Measurements from ENCODE around the gene ZDHHC7. TPM values are rescaled to one million over a fixed set of nuclear protein-coding genes. Genes with fewer than 3 reads are reported as not detected.
A peak's percentile ranks its signal among the peaks of the same experiment; 100 is the strongest.

The ZDHHC7 gene
- total and polyA plus RNA-seq, 2 experiments from 2014 or later: 39.9 to 95.2 TPM

DNA sequence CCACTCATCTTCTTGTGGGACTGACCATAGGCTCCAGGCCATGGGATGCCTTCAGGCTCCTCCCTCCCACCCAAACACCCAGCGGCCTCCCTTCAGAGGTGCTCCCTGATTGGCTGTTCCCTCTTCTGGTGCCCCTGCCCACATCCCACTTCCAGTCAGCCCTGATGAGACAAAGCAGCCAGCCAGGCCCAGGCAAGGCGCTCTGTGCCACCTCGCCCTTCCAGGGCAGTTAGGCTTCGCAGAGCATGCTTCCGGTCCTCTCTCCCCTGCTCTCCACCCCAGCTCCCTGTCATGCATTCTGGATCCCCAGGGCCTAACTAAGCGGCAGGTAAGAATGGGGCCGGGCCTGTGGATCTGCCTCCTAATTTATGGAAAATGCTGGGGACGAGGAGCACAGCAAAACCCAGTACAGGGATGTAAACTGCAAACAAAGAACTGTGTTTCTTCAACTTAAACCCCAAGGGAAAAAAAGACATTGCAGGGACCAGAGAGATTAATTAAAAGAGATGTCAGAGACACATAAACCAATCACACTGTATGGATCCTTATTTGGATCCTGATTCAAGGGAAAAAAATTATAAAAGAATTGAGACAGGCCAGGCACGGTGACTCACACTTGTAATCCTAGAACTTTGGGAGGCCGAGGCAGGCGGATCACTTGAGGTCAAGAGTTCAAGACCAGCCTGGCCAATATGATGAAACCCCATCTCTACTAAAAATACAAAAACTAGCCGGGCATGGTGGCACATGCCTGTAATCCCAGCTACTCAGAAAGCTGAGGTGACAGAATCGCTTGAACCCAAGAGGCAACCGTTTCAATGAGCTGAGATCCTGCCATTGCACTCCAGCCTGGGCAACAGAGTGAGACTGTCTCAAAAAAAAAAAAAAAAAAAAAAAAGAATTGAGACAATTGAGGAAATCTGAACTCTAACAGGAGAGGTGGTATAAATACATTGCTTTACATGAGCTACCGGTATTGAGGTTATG, 26.0 kb downstream of the ZDHHC7 start:
- Histone ChIP-seq H3K27me3 (replicated peaks; ENCODE audit: insufficient read depth) (no peaks in the 10 kb centered on the region), H3K36me3 (ENCODE audit: low read depth) (peaks cover 15% of the 10 kb centered on the region; the same call in 1 of the 2 replicates), H3F3A (ENCODE audit: insufficient read depth) (peaks cover 8% of the 10 kb centered on the region), H3K4me2 (ENCODE audit: unreplicated experiment) (peak overlapping the region; percentile 50), H3K27ac (peak overlapping the region; percentile 80), H3K4me3 (no peak overlapping the region), H3K9me3 (ENCODE audit: low read depth) (no peaks in the 10 kb centered on the region), H3K4me1 (ENCODE audit: insufficient read depth) (peaks cover 16% of the 10 kb centered on the region), H2AFZ (no peak overlapping the region), H4K20me1 (ENCODE audit: insufficient read depth) (no peaks in the 10 kb centered on the region), H3K9me2 (ENCODE audit: insufficient read depth) (no peaks in the 10 kb centered on the region), H3K9ac (peak overlapping the region; percentile 58), H3K79me2 (ENCODE audit: insufficient read depth) (peaks cover 97% of the 10 kb centered on the region)
- WGBS, 2 experiments (ENCODE audit: low coverage in 1 of 2, low lambda C conversion rate in 2 of 2, missing lambda C conversion rate in 2 of 2): 57 to 64% methylated on average over 15 of the region's 15 CpGs
- TF ChIP-seq EZH2 (IDR thresholded peaks at IDR 0.05; ENCODE audit: insufficient read depth, poor library complexity, severe bottlenecking) (no peak), EZH2phosphoT487 (IDR thresholded peaks at IDR 0.05; ENCODE audit: insufficient read depth, low read depth) (no peak)
- in situ Hi-C loops (cut with MboI): no loop called here
- DNase-seq: peak; percentile 84

DNA sequence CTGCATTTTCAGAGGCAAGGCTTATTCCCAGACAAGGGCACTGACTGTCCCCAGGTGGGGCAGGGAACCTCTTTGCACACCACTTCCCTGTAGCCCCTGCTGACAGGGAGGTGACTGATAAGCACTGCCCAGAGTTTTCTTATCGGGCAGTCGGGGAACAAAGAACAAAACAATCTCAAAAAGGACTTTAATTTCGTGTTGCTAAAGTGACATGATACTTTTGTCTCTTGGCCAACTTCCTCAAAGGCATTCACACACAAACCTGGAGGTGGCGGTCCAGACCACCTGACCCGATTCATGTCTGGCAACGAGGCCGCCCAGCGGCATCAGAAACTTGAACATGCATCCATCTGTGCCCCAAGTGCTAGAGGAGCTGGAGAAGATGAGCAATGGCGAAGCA, 28.9 kb downstream of the ZDHHC7 start:
- Histone ChIP-seq H2AFZ (no peak overlapping the region), H3K27me3 (replicated peaks; ENCODE audit: insufficient read depth) (no peaks in the 10 kb centered on the region), H3K4me2 (ENCODE audit: unreplicated experiment) (no peak overlapping the region), H3F3A (ENCODE audit: insufficient read depth) (peaks cover 33% of the 10 kb centered on the region), H3K79me2 (ENCODE audit: insufficient read depth) (peaks cover 85% of the 10 kb centered on the region), H3K9ac (no peak overlapping the region), H3K27ac (no peak overlapping the region), H3K4me3 (no peak overlapping the region), H4K20me1 (ENCODE audit: insufficient read depth) (no peaks in the 10 kb centered on the region), H3K9me2 (ENCODE audit: insufficient read depth) (no peaks in the 10 kb centered on the region), H3K4me1 (ENCODE audit: insufficient read depth) (peaks cover 39% of the 10 kb centered on the region), H3K36me3 (ENCODE audit: low read depth) (peaks cover 22% of the 10 kb centered on the region), H3K9me3 (ENCODE audit: low read depth) (no peaks in the 10 kb centered on the region)
- TF ChIP-seq EZH2phosphoT487 (IDR thresholded peaks at IDR 0.05; ENCODE audit: insufficient read depth, low read depth) (no peak), EZH2 (IDR thresholded peaks at IDR 0.05; ENCODE audit: insufficient read depth, poor library complexity, severe bottlenecking) (no peak)
- in situ Hi-C loops (cut with MboI): no loop called here
- no peak for DNase-seq
- 87 to 88% methylated on average over 9 of the region's 9 CpGs for WGBS, 2 experiments (ENCODE audit: low coverage in 1 of 2, low lambda C conversion rate in 2 of 2, missing lambda C conversion rate in 2 of 2)

DNA sequence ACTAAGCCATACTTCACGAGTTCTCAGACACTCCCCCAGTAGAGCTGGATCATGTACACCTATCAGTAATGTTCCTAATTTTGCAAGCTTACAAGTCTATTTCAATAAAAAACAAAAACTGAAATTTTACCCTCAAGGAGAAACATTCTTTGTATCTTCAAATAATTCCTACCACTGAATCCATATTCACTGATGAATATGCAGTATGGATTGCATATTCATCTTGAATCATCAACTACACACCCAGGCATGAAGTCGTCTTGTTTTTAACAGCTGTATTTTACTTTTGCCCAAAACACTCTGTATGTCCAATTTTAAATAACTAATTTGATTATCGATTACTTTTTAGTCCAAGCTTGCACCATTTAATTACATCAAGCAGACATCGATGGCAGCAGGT, 31.8 kb downstream of the ZDHHC7 start:
- Histone ChIP-seq H3K4me3 (no peak overlapping the region), H3K27me3 (replicated peaks; ENCODE audit: insufficient read depth) (no peaks in the 10 kb centered on the region), H3K9ac (no peak overlapping the region), H3K79me2 (ENCODE audit: insufficient read depth) (peaks cover 60% of the 10 kb centered on the region), H3K27ac (peak overlapping the region; percentile 33), H3K36me3 (ENCODE audit: low read depth) (peaks cover 33% of the 10 kb centered on the region), H3K9me3 (ENCODE audit: low read depth) (no peaks in the 10 kb centered on the region), H3K9me2 (ENCODE audit: insufficient read depth) (no peaks in the 10 kb centered on the region), H3K4me1 (ENCODE audit: insufficient read depth) (peaks cover 28% of the 10 kb centered on the region), H4K20me1 (ENCODE audit: insufficient read depth) (no peaks in the 10 kb centered on the region), H3K4me2 (ENCODE audit: unreplicated experiment) (peak overlapping the region; percentile 43), H3F3A (ENCODE audit: insufficient read depth) (peaks cover 26% of the 10 kb centered on the region), H2AFZ (no peak overlapping the region)
- in situ Hi-C loops (cut with MboI): no loop called here
- WGBS, 2 experiments (ENCODE audit: low coverage in 1 of 2, low lambda C conversion rate in 2 of 2, missing lambda C conversion rate in 2 of 2): 66 to 72% methylated on average over 4 of the region's 4 CpGs
- TF ChIP-seq EZH2phosphoT487 (IDR thresholded peaks at IDR 0.05; ENCODE audit: insufficient read depth, low read depth): no peak
- no peak for TF ChIP-seq EZH2 (IDR thresholded peaks at IDR 0.05; ENCODE audit: insufficient read depth, poor library complexity, severe bottlenecking)
- peak; percentile 67 for DNase-seq

DNA sequence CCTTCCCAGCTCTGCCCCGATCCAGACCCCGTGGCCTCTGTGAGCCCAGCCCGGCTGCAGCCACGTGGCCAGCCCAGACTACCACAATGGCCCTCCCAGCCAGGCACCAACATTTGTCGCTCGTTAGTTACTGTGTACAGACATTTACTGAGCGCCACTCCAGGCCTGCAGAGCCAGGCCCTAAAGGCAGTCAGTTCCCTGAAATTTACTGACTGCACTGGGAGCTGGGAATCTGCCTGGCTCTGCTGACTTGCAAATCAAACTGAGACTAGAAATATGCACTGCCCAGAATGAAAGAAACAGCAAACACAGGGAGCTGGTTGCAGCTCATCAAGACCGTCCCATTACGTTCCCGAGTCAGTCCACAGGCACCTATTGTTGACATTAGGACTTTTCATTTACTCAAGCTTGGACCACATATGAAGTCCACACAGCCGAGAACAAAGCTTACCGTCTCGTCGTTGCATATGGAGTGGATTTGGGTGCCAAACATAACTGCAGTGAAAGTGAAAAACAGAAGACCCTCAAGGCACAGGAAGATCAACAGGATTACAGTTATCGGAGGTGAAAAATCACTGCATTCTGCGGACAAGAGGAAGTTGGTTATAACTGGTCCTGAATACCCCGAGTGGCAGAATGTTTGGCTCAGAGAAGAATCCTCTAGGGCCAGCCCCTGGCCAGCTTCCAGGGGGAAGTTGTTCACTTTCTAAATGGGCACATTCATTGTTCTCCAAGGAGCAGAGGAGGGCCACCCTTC, 34.5 kb downstream of the ZDHHC7 start:
- H3K4me3 ChIP-seq: no peak overlapping the region
- H3K36me3 ChIP-seq (ENCODE audit: low read depth): peaks cover 41% of the 10 kb centered on the region
- in situ Hi-C loops (cut with MboI): no loop called here
- H3K9ac ChIP-seq: no peak overlapping the region
- H2AFZ ChIP-seq: no peak overlapping the region
- no peak overlapping the region for H3K4me2 ChIP-seq (ENCODE audit: unreplicated experiment)
- no peaks in the 10 kb centered on the region for H4K20me1 ChIP-seq (ENCODE audit: insufficient read depth)
- no peaks in the 10 kb centered on the region for H3K9me3 ChIP-seq (ENCODE audit: low read depth)
- no peak for DNase-seq
- no peak overlapping the region for H3K27ac ChIP-seq
- H3K9me2 ChIP-seq (ENCODE audit: insufficient read depth): no peaks in the 10 kb centered on the region
- 83% methylated on average over 17 of the region's 17 CpGs for WGBS, 2 experiments (ENCODE audit: low coverage in 1 of 2, low lambda C conversion rate in 2 of 2, missing lambda C conversion rate in 2 of 2)
- peaks cover 36% of the 10 kb centered on the region for H3F3A ChIP-seq (ENCODE audit: insufficient read depth)
- TF ChIP-seq EZH2phosphoT487 (IDR thresholded peaks at IDR 0.05; ENCODE audit: insufficient read depth, low read depth) (no peak), EZH2 (IDR thresholded peaks at IDR 0.05; ENCODE audit: insufficient read depth, poor library complexity, severe bottlenecking) (no peak)
- H3K27me3 ChIP-seq (replicated peaks; ENCODE audit: insufficient read depth): no peaks in the 10 kb centered on the region
- H3K4me1 ChIP-seq (ENCODE audit: insufficient read depth): peaks cover 42% of the 10 kb centered on the region
- peaks cover 33% of the 10 kb centered on the region for H3K79me2 ChIP-seq (ENCODE audit: insufficient read depth)
